ENCODE measurements around the gene COA3.

The COA3 gene

GRCh38 chr17:42766124-42766523, 32.4 kb downstream of the COA3 start:
- intact Hi-C loops (cut with micrococcal nuclease): no loop called here

GRCh38 chr17:42761638-42762037, 36.9 kb downstream of the COA3 start:
- Mint-ChIP-seq H3K36me3 (ENCODE audit: low read depth) (no peaks in the 10 kb centered on the region), H3K27me3 (peaks cover 59% of the 10 kb centered on the region), H3K27ac (no peak overlapping the region), H3K4me1 (ENCODE audit: low read depth) (peaks cover 31% of the 10 kb centered on the region), H3K9me3 (no peaks in the 10 kb centered on the region), H3K4me3 (no peak overlapping the region)
- intact Hi-C loops (cut with micrococcal nuclease): no loop called here

More at GRCh38 chr17:42766124-42766523, 32.4 kb downstream of the COA3 start:
- Mint-ChIP-seq H3K4me1 (ENCODE audit: low read depth) (peaks cover 14% of the 10 kb centered on the region), H3K9me3 (no peaks in the 10 kb centered on the region), H3K27ac (no peak overlapping the region), H3K36me3 (ENCODE audit: low read depth) (no peaks in the 10 kb centered on the region), H3K27me3 (peaks cover 44% of the 10 kb centered on the region), H3K4me3 (no peak overlapping the region)

DNA sequence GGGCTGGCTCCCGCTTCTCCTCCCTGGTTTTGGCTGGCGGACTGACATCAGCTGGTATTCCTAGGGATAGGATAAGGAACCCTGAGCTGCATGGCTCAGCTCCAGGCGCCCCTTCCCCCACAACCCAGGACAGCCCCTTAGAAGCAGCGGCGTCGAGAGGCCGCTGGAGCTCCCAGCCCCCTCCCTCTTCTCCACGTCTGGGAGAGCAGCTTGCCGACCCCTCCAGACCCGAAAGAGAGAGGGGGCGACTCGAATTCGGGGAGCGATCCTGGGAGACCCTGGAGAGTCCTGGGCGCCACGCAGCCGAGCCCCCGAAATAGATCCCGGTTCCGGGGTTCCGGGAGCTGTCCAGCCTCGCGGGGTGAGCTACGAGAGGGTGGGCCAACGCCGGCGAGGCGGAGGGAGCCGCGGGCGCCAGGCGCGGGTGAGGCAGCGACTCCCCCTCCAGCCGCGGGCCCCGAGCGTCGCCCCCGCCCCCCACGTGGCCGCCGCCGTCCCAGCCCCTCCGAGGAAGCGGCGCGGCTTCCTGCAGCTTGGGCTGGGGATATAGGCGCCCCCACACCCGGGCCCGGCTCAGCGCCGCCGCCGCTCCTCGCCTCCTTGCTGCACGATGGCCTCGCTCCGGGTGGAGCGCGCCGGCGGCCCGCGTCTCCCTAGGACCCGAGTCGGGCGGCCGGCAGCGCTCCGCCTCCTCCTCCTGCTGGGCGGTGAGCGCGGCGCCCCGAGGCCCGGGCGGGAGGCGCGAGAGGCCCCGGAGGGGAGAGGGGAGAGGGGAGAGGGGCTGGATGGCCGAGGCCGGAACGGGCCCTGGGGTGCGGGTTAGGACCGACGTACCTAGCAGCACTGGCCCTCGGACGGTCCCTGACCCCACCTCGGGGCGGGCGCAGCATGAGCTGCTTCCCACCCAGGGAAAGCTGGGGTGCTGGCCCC, 37.6 kb downstream of the COA3 start, which contains the start of gene RAMP2:
TSS of gene RAMP2 (plus strand) at position 576 of the 930 bp plus-strand sequence. CDS start at position 611, 35 bp downstream.
- Mint-ChIP-seq H3K4me1 (ENCODE audit: low read depth) (peaks cover 37% of the 10 kb centered on the region), H3K27me3 (peaks cover 64% of the 10 kb centered on the region), H3K9me3 (no peaks in the 10 kb centered on the region), H3K27ac (no peak within 1 kb of the TSS), H3K4me3 (peak within 1 kb of the TSS; percentile 52), H3K36me3 (ENCODE audit: low read depth) (no peaks in the 10 kb centered on the region)
- intact Hi-C loops (cut with micrococcal nuclease): no loop called here

DNA sequence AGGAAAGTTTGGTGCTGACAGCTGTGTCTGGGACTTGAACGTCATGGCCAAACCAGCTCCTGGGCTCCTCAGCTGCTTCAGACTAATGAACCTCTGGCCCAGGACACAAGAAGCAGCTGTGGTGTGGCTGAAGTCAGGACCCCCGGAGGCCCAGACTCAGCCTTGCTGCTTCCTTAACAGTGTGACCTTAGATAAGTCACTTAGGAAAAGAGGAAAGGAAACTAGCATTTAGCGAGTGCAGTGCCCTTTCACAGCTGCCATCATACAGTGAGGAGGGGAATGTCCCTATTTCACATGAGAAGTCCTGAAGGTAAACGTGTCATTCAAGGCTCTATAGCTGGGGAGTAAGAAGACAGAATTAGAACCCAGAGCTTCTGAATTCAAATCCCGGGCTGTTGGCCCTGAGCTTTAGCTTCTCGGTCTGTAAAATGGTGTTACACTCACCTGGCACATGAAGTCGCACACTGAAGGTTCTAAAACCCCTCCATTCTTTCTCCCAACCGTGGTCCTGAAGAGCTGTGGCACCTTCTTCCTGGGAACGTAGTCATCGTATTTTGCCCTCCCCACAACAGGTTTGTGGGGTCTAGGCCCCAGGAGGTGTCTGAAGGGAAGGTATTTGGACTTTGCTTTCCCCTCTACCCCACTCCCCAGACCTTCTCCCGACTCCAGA, 38.4 kb downstream of the COA3 start:
- intact Hi-C loops (cut with micrococcal nuclease): no loop called here
- no peak overlapping the region for H3K4me3 Mint-ChIP-seq

GRCh38 chr17:42754782-42755181, 43.7 kb downstream of the COA3 start:
- H3K27me3 Mint-ChIP-seq: peaks cover 45% of the 10 kb centered on the region
- no peaks in the 10 kb centered on the region for H3K9me3 Mint-ChIP-seq
- peaks cover 31% of the 10 kb centered on the region for H3K4me1 Mint-ChIP-seq (ENCODE audit: low read depth)
- no peak overlapping the region for H3K27ac Mint-ChIP-seq
- H3K4me3 Mint-ChIP-seq: no peak overlapping the region
- H3K36me3 Mint-ChIP-seq (ENCODE audit: low read depth): no peaks in the 10 kb centered on the region
- intact Hi-C loops (cut with micrococcal nuclease): no loop called here

More for the DNA sequence above, 38.4 kb downstream of the COA3 start:
- H3K27me3 Mint-ChIP-seq: peaks cover 63% of the 10 kb centered on the region
- H3K27ac Mint-ChIP-seq: no peak overlapping the region
- H3K4me1 Mint-ChIP-seq (ENCODE audit: low read depth): peaks cover 38% of the 10 kb centered on the region
- no peaks in the 10 kb centered on the region for H3K36me3 Mint-ChIP-seq (ENCODE audit: low read depth)
- H3K9me3 Mint-ChIP-seq: no peaks in the 10 kb centered on the region

DNA sequence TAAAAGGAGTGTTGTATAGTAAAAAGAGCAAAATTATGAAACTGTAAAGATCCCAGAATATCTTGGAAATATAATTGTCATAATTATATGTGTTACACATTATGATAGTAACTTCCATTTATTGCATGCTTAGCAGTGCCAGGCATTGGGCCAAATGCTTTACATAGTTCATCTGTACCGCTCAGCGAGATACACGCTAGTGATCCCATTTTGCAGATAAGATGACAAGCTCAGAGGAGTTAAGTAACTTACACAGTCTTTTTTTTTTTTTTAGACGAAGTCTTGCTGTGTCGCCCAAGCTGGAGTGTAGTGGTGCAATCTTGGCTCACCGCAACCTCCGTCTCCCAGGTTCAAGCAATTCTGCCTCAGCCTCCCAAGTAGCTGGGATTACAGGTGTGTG, 46.9 kb downstream of the COA3 start:
- Mint-ChIP-seq H3K4me3 (no peak overlapping the region), H3K9me3 (no peaks in the 10 kb centered on the region), H3K4me1 (ENCODE audit: low read depth) (peaks cover 24% of the 10 kb centered on the region), H3K27ac (no peak overlapping the region), H3K36me3 (ENCODE audit: low read depth) (no peaks in the 10 kb centered on the region), H3K27me3 (peaks cover 44% of the 10 kb centered on the region)
- intact Hi-C loops (cut with micrococcal nuclease): no loop called here

DNA sequence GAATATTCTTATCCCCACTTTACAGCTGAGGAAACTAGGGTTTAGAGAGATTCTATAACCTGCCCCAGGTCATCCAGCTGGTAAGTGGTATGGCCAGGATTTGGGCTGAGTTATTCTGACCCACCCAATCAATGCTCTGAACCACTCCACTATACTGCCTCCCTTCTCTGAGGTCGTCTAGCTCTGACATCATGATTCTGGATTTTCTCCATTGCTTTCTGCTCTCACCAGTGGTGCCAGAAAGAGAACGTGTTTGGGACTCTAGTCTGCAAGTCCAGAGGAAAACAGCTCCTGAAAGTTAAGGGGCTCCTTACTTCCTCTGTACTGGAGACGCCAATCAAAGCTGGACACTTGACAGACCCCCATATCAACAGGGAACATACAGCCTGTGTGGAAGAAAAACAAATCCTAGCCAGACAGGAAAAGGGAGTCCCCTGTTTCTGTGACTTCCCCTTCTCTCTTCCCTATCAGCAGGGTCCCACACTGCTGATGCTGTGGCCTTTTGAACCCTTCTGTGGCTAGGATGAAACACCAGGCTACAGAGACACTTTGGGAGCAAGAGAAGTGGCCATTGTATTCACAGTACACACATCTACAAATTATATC, 47.7 kb downstream of the COA3 start:
- Mint-ChIP-seq H3K4me1 (ENCODE audit: low read depth) (peaks cover 17% of the 10 kb centered on the region), H3K4me3 (no peak overlapping the region), H3K36me3 (ENCODE audit: low read depth) (no peaks in the 10 kb centered on the region), H3K9me3 (no peaks in the 10 kb centered on the region), H3K27me3 (peaks cover 44% of the 10 kb centered on the region), H3K27ac (no peak overlapping the region)
- intact Hi-C loops (cut with micrococcal nuclease): no loop called here

- peaks cover 15% of the 10 kb centered on the region for H3K4me1 Mint-ChIP-seq (ENCODE audit: low read depth)
- H3K4me3 Mint-ChIP-seq: no peak overlapping the region
- intact Hi-C loops (cut with micrococcal nuclease): no loop called here
- no peaks in the 10 kb centered on the region for H3K9me3 Mint-ChIP-seq
- H3K27me3 Mint-ChIP-seq: peaks cover 45% of the 10 kb centered on the region
- peaks cover 6% of the 10 kb centered on the region for H3K36me3 Mint-ChIP-seq (ENCODE audit: low read depth)
- no peak overlapping the region for H3K27ac Mint-ChIP-seq
Observed at GRCh38 chr17:42748908-42749798, 49.4 kb downstream of the COA3 start.

DNA sequence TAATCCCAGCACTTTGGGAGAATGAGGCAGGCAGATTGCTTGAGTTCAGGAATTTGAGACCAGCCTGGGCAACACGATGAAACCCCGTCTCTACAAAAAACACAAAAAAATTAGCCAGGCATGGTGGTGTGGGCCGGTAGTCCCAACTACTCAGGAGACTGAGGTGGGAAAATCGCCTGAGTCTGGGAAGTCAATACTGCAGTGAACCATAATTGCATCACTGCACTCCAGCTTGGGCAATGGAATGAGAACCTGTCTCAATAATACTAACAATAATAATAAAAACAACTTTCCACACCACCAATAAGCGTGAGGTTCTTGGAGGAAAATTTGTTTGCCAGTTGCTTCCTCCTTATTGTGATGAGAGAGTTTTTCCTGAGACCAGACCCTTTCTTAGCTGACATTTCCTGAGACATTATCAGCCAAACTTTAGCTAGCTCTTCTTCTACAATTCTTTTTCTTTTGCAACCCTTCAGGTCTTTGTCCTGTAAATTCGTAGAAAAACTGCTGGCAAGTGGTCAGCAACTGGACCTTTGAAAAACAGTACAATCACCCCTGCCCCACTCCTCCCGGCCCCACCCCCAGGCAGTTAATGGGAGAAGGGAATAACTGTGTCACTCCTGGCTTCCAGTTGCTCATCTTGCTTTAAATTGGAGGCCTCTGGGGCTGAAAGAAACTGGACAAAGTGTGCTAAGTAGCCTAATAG, 50.1 kb downstream of the COA3 start:
- intact Hi-C loops (cut with micrococcal nuclease): no loop called here
- Mint-ChIP-seq H3K27ac (no peak overlapping the region), H3K4me1 (ENCODE audit: low read depth) (peaks cover 22% of the 10 kb centered on the region), H3K4me3 (no peak overlapping the region), H3K27me3 (peaks cover 38% of the 10 kb centered on the region), H3K36me3 (ENCODE audit: low read depth) (peaks cover 6% of the 10 kb centered on the region), H3K9me3 (no peaks in the 10 kb centered on the region)

Measured in dendritic cell treated with granulocyte-macrophage colony-stimulating factor and Interleukin-4, amounts not matched to agents 40 ng/mL and 50 ng/mL, for 4 days (primary cell).